Transverse colon (tissue), 4 donors: ENCODE measurements around the gene STX8.

Experiments used
- EP300 ChIP-seq: sonication (generic); formaldehyde crosslinking; IDR thresholded peaks from one replicate; pipeline ENCODE4 v1.6.1; 2017; ENCODE audit warnings: antibody characterized with exemption, low read depth
- POLR2A ChIP-seq: fragments of 450-650 bp; IDR thresholded peaks from one replicate; pipeline ENCODE4 v1.6.1; 2016; ENCODE audit warnings: antibody characterized with exemption, mild to moderate bottlenecking, moderate library complexity
- POLR2AphosphoS5 ChIP-seq, 3 donors: sonication (generic); formaldehyde crosslinking; IDR thresholded peaks; one replicate each; pipeline ENCODE4 v1.6.1; 2016; ENCODE audit warnings: antibody characterized with exemption in 3 of 3
- TF ChIP-seq, protein P1 (sequence below), 5 experiments: fragments of 200-600 bp in 3 of 5; fragments of 450-650 bp in 2 of 5; sonication (generic) in 3 of 5; IDR thresholded peaks; 1 replicate in 2 of 5; 2 replicates in 3 of 5; pipeline ENCODE4 v1.5.1; 2016 to 2017; ENCODE audit warnings: antibody characterized with exemption in 5 of 5, inconsistent platforms in 3 of 5, mild to moderate bottlenecking in 2 of 5, moderate library complexity in 1 of 5

DNA sequence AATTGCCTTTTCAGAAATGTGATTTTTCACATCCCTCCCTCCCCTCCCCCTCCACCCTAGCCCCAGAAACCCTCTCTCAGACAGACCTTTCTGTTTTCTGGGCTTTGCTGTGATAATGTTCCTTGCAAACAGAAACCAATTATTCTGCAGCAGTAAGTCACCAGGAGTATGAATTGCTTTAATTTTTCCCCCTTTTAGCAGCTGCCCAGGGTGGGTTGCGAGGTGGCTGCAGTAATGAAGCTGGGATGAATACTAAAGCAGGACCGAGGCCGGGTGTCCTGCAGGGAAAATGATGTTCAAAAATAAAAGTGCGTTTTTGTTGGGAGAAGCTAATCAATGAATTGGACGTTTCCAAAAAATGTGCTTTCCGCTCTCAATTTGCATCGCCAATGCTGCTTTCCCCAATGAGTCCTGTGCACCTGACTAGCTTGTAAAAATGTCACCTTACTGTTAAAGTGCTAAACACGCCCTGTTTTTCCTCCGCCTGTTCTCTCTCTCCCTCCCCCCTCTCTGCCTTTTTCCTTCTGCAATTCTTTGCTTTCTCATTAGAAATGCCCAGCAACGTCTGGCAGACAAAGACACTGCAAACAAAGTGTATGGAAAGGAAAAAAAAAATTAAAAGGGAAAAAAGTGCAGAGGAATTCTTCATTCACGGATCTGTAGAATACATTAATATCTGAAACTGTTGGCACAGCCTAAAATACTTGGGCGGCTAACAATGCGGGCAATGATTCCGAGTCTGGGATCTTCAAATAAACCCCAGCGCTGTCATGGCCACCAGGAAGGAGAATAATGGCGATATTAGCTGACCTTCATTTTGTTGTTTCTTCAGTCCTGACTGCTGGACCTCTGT, 244.1 kb downstream of the STX8 start:
- TF ChIP-seq, protein P1, sequence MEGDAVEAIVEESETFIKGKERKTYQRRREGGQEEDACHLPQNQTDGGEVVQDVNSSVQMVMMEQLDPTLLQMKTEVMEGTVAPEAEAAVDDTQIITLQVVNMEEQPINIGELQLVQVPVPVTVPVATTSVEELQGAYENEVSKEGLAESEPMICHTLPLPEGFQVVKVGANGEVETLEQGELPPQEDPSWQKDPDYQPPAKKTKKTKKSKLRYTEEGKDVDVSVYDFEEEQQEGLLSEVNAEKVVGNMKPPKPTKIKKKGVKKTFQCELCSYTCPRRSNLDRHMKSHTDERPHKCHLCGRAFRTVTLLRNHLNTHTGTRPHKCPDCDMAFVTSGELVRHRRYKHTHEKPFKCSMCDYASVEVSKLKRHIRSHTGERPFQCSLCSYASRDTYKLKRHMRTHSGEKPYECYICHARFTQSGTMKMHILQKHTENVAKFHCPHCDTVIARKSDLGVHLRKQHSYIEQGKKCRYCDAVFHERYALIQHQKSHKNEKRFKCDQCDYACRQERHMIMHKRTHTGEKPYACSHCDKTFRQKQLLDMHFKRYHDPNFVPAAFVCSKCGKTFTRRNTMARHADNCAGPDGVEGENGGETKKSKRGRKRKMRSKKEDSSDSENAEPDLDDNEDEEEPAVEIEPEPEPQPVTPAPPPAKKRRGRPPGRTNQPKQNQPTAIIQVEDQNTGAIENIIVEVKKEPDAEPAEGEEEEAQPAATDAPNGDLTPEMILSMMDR (IDR thresholded peaks at IDR 0.05) = no peak
- TF ChIP-seq POLR2A (no peak), POLR2AphosphoS5 (IDR thresholded peaks at IDR 0.05) (no peak), EP300 (no peak)
